GM23338 (cell line): ENCODE measurements around the gene CBX8. TPM values are rescaled to one million over a fixed set of nuclear protein-coding genes. Genes with fewer than 3 reads are reported as not detected.

ENCODE experiments used
- ATAC-seq: fragments of 200-7000 bp; cut with Tn5 transposase; 3 replicates; pipeline ENCODE4 v1.9.1; 2020
- DNase-seq: peaks from one replicate; pipeline ENCODE4 v3.0.0-alpha.2; 2015; ENCODE audit warnings: low spot score
- H2AFZ ChIP-seq: fragments of 200-600 bp; sonication (generic); 2 replicates; pipeline ENCODE4 v1.8.0; 2016; ENCODE audit warnings: antibody characterized with exemption, mild to moderate bottlenecking, moderate library complexity
- H3F3A ChIP-seq: fragments of 200-600 bp; sonication (generic); replicated peaks from 2 replicates; pipeline ENCODE4 v1.8.0; 2017; ENCODE audit warnings: antibody characterized with exemption, mixed run types, low read depth
- H3K27ac ChIP-seq: fragments of 200-600 bp; sonication (generic); 2 replicates; pipeline ENCODE4 v1.6.1; 2016; ENCODE audit warnings: low read depth
- H3K27me3 ChIP-seq: fragments of 200-600 bp; sonication (generic); 2 replicates; pipeline ENCODE4 v1.8.0; 2016; ENCODE audit warnings: mild to moderate bottlenecking, mixed run types, moderate library complexity; ENCODE audit not compliant: insufficient read depth
- H3K36me3 ChIP-seq: fragments of 200-600 bp; sonication (generic); 2 replicates; pipeline ENCODE4 v1.8.0; 2016; ENCODE audit warnings: mild to moderate bottlenecking; ENCODE audit not compliant: insufficient read depth
- H3K4me1 ChIP-seq: fragments of 200-600 bp; sonication (generic); 2 replicates; pipeline ENCODE4 v1.8.0; 2016; ENCODE audit warnings: mild to moderate bottlenecking, moderate library complexity; ENCODE audit not compliant: insufficient read depth
- H3K4me2 ChIP-seq: fragments of 200-600 bp; sonication (generic); 2 replicates; pipeline ENCODE4 v1.7.1; 2017; ENCODE audit warnings: mixed run types
- H3K4me3 ChIP-seq: fragments of 200-600 bp; sonication (generic); 2 replicates; pipeline ENCODE4 v1.6.1; 2016; ENCODE audit warnings: mixed run types
- H3K79me2 ChIP-seq: fragments of 200-600 bp; sonication (generic); replicated peaks from 2 replicates; pipeline ENCODE4 v1.8.0; 2017; ENCODE audit warnings: mild to moderate bottlenecking; ENCODE audit not compliant: insufficient read depth
- H3K9me2 ChIP-seq: fragments of 200-600 bp; sonication (generic); 2 replicates; pipeline ENCODE4 v1.8.0; 2017; ENCODE audit not compliant: insufficient read depth
- H4K20me1 ChIP-seq: fragments of 200-600 bp; sonication (generic); replicated peaks from 2 replicates; pipeline ENCODE4 v1.8.0; 2017; ENCODE audit warnings: mild to moderate bottlenecking; ENCODE audit not compliant: insufficient read depth
- H3K27ac Mint-ChIP-seq: 2 replicates; pipeline ENCODE4 v1.8.0; 2020; ENCODE audit warnings: inconsistent platforms, mild to moderate bottlenecking, moderate library complexity, mixed read lengths
- H3K27me3 Mint-ChIP-seq: 3 replicates; pipeline ENCODE4 v1.8.0; 2022; ENCODE audit warnings: low read depth, mild to moderate bottlenecking, moderate library complexity, mixed read lengths, inconsistent platforms; ENCODE audit not compliant: insufficient read depth, poor library complexity
- H3K36me3 Mint-ChIP-seq: 3 replicates; pipeline ENCODE4 v1.8.0; 2021; ENCODE audit warnings: low read depth, mild to moderate bottlenecking, inconsistent platforms, moderate library complexity, mixed read lengths
- H3K4me1 Mint-ChIP-seq: 3 replicates; pipeline ENCODE4 v1.8.0; 2020; ENCODE audit warnings: mild to moderate bottlenecking, inconsistent platforms, mixed read lengths
- H3K4me3 Mint-ChIP-seq: 3 replicates; pipeline ENCODE4 v1.8.0; 2021; ENCODE audit warnings: moderate library complexity, mild to moderate bottlenecking, inconsistent platforms, mixed read lengths
- H3K9me3 Mint-ChIP-seq: 3 replicates; pipeline ENCODE4 v1.8.0; 2020; ENCODE audit warnings: moderate library complexity, mild to moderate bottlenecking, inconsistent platforms, mixed read lengths
- CREB1 ChIP-seq: fragments of 250-450 bp; sonication (Bioruptor Pico); IDR thresholded peaks from 2 replicates; pipeline ENCODE4 v1.5.0; 2020; ENCODE audit warnings: low read depth, mild to moderate bottlenecking, moderate library complexity
- CTCF ChIP-seq, 2 experiments: fragments of 200-600 bp in 1 of 2; sonication (generic) in 1 of 2; conservative IDR thresholded peaks; 2 replicates each; pipeline versions ENCODE4 v1.5.1 to v1.6.1; 2016 to 2017; ENCODE audit warnings: antibody characterized with exemption in 2 of 2, low read depth in 2 of 2, mild to moderate bottlenecking in 2 of 2, moderate library complexity in 1 of 2
- ETS1 ChIP-seq: IDR thresholded peaks from 2 replicates; pipeline ENCODE4 v1.6.1; 2016; ENCODE audit warnings: antibody characterized with exemption
- EZH2 ChIP-seq: fragments of 200-600 bp; sonication (generic); IDR thresholded peaks from one replicate; pipeline ENCODE4 v1.8.0; 2017; ENCODE audit warnings: antibody characterized with exemption, mild to moderate bottlenecking, low read depth; ENCODE audit not compliant: unreplicated experiment
- EZH2phosphoT487 ChIP-seq: fragments of 200-600 bp; sonication (generic); IDR thresholded peaks from one replicate; pipeline ENCODE4 v1.8.1; 2018; ENCODE audit warnings: antibody characterized with exemption; ENCODE audit not compliant: unreplicated experiment
- JUNB ChIP-seq: IDR thresholded peaks from one replicate; pipeline ENCODE4 v1.6.1; 2016; ENCODE audit warnings: antibody characterized with exemption; ENCODE audit not compliant: unreplicated experiment
- NANOG ChIP-seq: IDR thresholded peaks from 2 replicates; pipeline ENCODE4 v1.6.1; 2016; ENCODE audit warnings: antibody characterized with exemption, borderline replicate concordance
- POLR2AphosphoS5 ChIP-seq: IDR thresholded peaks from 2 replicates; pipeline ENCODE4 v1.6.1; 2016; ENCODE audit warnings: antibody characterized with exemption, low read depth
- REST ChIP-seq: IDR thresholded peaks from one replicate; pipeline ENCODE4 v1.6.1; 2018; ENCODE audit warnings: antibody characterized with exemption; ENCODE audit not compliant: unreplicated experiment
- STAT1 ChIP-seq: IDR thresholded peaks from one replicate; pipeline ENCODE4 v1.6.1; 2016; ENCODE audit warnings: antibody characterized with exemption; ENCODE audit not compliant: unreplicated experiment
- ZNF114 ChIP-seq: fragments of 250-450 bp; sonication (Bioruptor Pico); IDR thresholded peaks from 2 replicates; pipeline ENCODE4 v1.5.0; 2020; ENCODE audit warnings: mild to moderate bottlenecking, moderate library complexity
- ZNF331 ChIP-seq: fragments of 250-450 bp; sonication (Bioruptor Pico); IDR thresholded peaks from 2 replicates; pipeline ENCODE4 v1.5.0; 2020; ENCODE audit warnings: low read depth, mild to moderate bottlenecking, moderate library complexity
- ZNF462 ChIP-seq: fragments of 250-450 bp; sonication (Bioruptor Pico); IDR thresholded peaks from 2 replicates; pipeline ENCODE4 v1.5.0; 2020; ENCODE audit warnings: mild to moderate bottlenecking, moderate library complexity
- polyA plus RNA-seq: library from polyadenylated mRNA; unstranded; fragments of >200 nt; fragmentation: Nextera tagmentation; extraction: Ambion mirVana; gene quantifications from 2 replicates; pipeline ENCODE4 v1.2.1, GENCODE V29; 2016
- total RNA-seq: library from RNA; depleted of rRNA; stranded (reverse); fragments of >200 nt; shearing (Covaris generic); gene quantifications from 2 replicates; pipeline ENCODE4 v1.2.3, GENCODE V29; 2014

The CBX8 gene
- total and polyA plus RNA-seq, 2 experiments from 2014 or later, result 1.0 to 1.3 TPM

GRCh38 chr17:79788455-79788854 lies 8.4 kb downstream of the CBX8 start:
- no peak for TF ChIP-seq ETS1
- TF ChIP-seq POLR2AphosphoS5, result no peak
- TF ChIP-seq NANOG, result no peak
- no peak for TF ChIP-seq ZNF331 (CRISPR knock-in tag)
- no peak for TF ChIP-seq EZH2
- TF ChIP-seq ZNF114 (CRISPR knock-in tag), result no peak
- TF ChIP-seq CREB1 (CRISPR knock-in tag), result no peak
- no peak for TF ChIP-seq ZNF462
- no peak for TF ChIP-seq JUNB
- no peak for TF ChIP-seq STAT1
- no peak for TF ChIP-seq REST
- no peak for TF ChIP-seq EZH2phosphoT487
- no peak for TF ChIP-seq CTCF (conservative IDR thresholded peaks at IDR 0.05; ENCODE audit: low read depth in 2 of 2)
- peaks cover 83% of the 10 kb centered on the region for H3K27me3 Mint-ChIP-seq
- peaks cover 26% of the 10 kb centered on the region for H4K20me1 ChIP-seq
- no peaks in the 10 kb centered on the region for H3K9me2 ChIP-seq
- H3K36me3 Mint-ChIP-seq, result peaks cover 24% of the 10 kb centered on the region
- H3K36me3 ChIP-seq, result no peaks in the 10 kb centered on the region; the same call in 1 of the 2 replicates
- peak overlapping the region; percentile 63; the same call in 2 of the 3 replicates for H3K4me3 Mint-ChIP-seq
- DNase-seq (no peak), ATAC-seq (no peak)
- H3K4me2 ChIP-seq, result peak overlapping the region; percentile 88
- peaks cover 33% of the 10 kb centered on the region for H3K4me1 ChIP-seq
- no peaks in the 10 kb centered on the region for H3K9me3 Mint-ChIP-seq
- H3K27me3 ChIP-seq, result peaks cover 67% of the 10 kb centered on the region
- H3K27ac Mint-ChIP-seq, result no peak overlapping the region
- no peak overlapping the region for H3K4me3 ChIP-seq
- H3F3A ChIP-seq, result peaks cover 34% of the 10 kb centered on the region
- H3K27ac ChIP-seq, result no peak overlapping the region
- H3K79me2 ChIP-seq, result no peaks in the 10 kb centered on the region
- H2AFZ ChIP-seq, result no peak overlapping the region
- peaks cover 49% of the 10 kb centered on the region for H3K4me1 Mint-ChIP-seq
